GM23338 (cell line): ENCODE data around the gene SPTBN4.

Experiments
- CTCF ChIP-seq, 2 experiments: fragments of 200-600 bp in 1 of 2; sonication (generic) in 1 of 2; conservative IDR thresholded peaks; 2 replicates each; pipeline versions ENCODE4 v1.5.1 to v1.6.1; 2016 to 2017; ENCODE audit warnings: antibody characterized with exemption in 2 of 2, low read depth in 2 of 2, mild to moderate bottlenecking in 2 of 2, moderate library complexity in 1 of 2
- EZH2phosphoT487 ChIP-seq: fragments of 200-600 bp; sonication (generic); IDR thresholded peaks from one replicate; pipeline ENCODE4 v1.8.1; 2018; ENCODE audit warnings: antibody characterized with exemption; ENCODE audit not compliant: unreplicated experiment

GRCh38 chr19:40590464-40591265 is 123.9 kb downstream of the SPTBN4 start:
- no peak for TF ChIP-seq CTCF (conservative IDR thresholded peaks at IDR 0.05; ENCODE audit: low read depth in 2 of 2)
- TF ChIP-seq EZH2phosphoT487 = no peak
